Neural progenitor cell (in vitro differentiated cells): ENCODE measurements around the gene SLC17A2. TPM values are rescaled to one million over a fixed set of nuclear protein-coding genes. Genes with fewer than 3 reads are reported as not detected.

Experiments
- DNase-seq: peaks from one replicate; pipeline ENCODE4 v3.0.0-alpha.2; 2016; ENCODE audit warnings: low spot score
- H2AFZ ChIP-seq: fragments of 200-600 bp; sonication (generic); replicated peaks from 2 replicates; pipeline ENCODE4 v1.6.1; 2016; ENCODE audit warnings: antibody characterized with exemption
- H3F3A ChIP-seq: fragments of 200-600 bp; sonication (generic); 2 replicates; pipeline ENCODE4 v1.6.1; 2016; ENCODE audit warnings: antibody characterized with exemption, low read depth
- H3K27ac ChIP-seq: fragments of 200-600 bp; sonication (generic); 2 replicates; pipeline ENCODE4 v1.5.1; 2016; ENCODE audit warnings: mild to moderate bottlenecking
- H3K27me3 ChIP-seq: fragments of 200-600 bp; sonication (generic); 2 replicates; pipeline ENCODE4 v1.6.1; 2016; ENCODE audit warnings: mild to moderate bottlenecking, moderate library complexity
- H3K36me3 ChIP-seq: fragments of 200-600 bp; sonication (generic); 2 replicates; pipeline ENCODE4 v1.5.1; 2016
- H3K4me1 ChIP-seq: fragments of 200-600 bp; sonication (generic); 2 replicates; pipeline ENCODE4 v1.6.1; 2016; ENCODE audit warnings: mixed run types
- H3K4me2 ChIP-seq: fragments of 200-600 bp; sonication (generic); 2 replicates; pipeline ENCODE4 v1.6.1; 2016
- H3K4me3 ChIP-seq: fragments of 200-600 bp; sonication (generic); 2 replicates; pipeline ENCODE4 v1.5.1; 2016
- H3K79me2 ChIP-seq: fragments of 200-600 bp; sonication (generic); 2 replicates; pipeline ENCODE4 v1.6.1; 2016; ENCODE audit warnings: low read depth
- H3K9ac ChIP-seq: fragments of 200-600 bp; sonication (generic); 2 replicates; pipeline ENCODE4 v1.6.1; 2016
- H3K9me3 ChIP-seq: fragments of 200-600 bp; sonication (generic); 2 replicates; pipeline ENCODE4 v1.5.1; 2016; ENCODE audit warnings: low read depth
- H4K20me1 ChIP-seq: fragments of 200-600 bp; sonication (generic); 2 replicates; pipeline ENCODE4 v1.6.1; 2016; ENCODE audit warnings: low read depth
- H3K27ac Mint-ChIP-seq: 3 replicates; pipeline ENCODE4 v1.8.0; 2021; ENCODE audit warnings: mixed read lengths
- H3K27me3 Mint-ChIP-seq: 2 replicates; pipeline ENCODE4 v1.8.0; 2022; ENCODE audit warnings: low read depth, mild to moderate bottlenecking, inconsistent platforms, moderate library complexity, mixed read lengths; ENCODE audit not compliant: insufficient read depth
- H3K36me3 Mint-ChIP-seq: 3 replicates; pipeline ENCODE4 v1.8.0; 2021; ENCODE audit warnings: mixed read lengths
- H3K4me1 Mint-ChIP-seq: 3 replicates; pipeline ENCODE4 v1.8.0; 2021; ENCODE audit warnings: mixed read lengths
- H3K4me3 Mint-ChIP-seq: 3 replicates; pipeline ENCODE4 v1.8.0; 2021; ENCODE audit warnings: mild to moderate bottlenecking, moderate library complexity, mixed read lengths
- H3K9me3 Mint-ChIP-seq: 3 replicates; pipeline ENCODE4 v1.8.0; 2020; ENCODE audit warnings: mixed read lengths
- CTCF ChIP-seq: fragments of 200-600 bp; sonication (generic); IDR thresholded peaks from 2 replicates; pipeline ENCODE4 v1.5.1; 2017; ENCODE audit warnings: antibody characterized with exemption, mild to moderate bottlenecking
- EZH2 ChIP-seq: fragments of 200-600 bp; sonication (generic); IDR thresholded peaks from 2 replicates; pipeline ENCODE4 v1.6.1; 2017; ENCODE audit warnings: antibody characterized with exemption, mild to moderate bottlenecking, moderate library complexity
- EZH2phosphoT487 ChIP-seq: fragments of 200-600 bp; sonication (generic); IDR thresholded peaks from 2 replicates; pipeline ENCODE4 v1.6.1; 2017; ENCODE audit warnings: antibody characterized with exemption
- total RNA-seq: library from RNA; depleted of rRNA; stranded (reverse); fragments of >200 nt; gene quantifications from 2 replicates; pipeline ENCODE4 v1.2.3, GENCODE V29; 2015; ENCODE audit warnings: low replicate concordance

The SLC17A2 gene
- total RNA-seq, 1 donor from 2014 or later, result not detected

GRCh38 chr6:25889877-25890853, 40.3 kb downstream of the SLC17A2 start:
- H3K4me1 Mint-ChIP-seq, result no peaks in the 10 kb centered on the region
- DNase-seq, result peak; percentile 66
- H3K27me3 Mint-ChIP-seq, result no peaks in the 10 kb centered on the region
- no peak overlapping the region for H3K4me3 Mint-ChIP-seq
- Histone ChIP-seq H3K27ac (no peak overlapping the region), H3F3A (no peaks in the 10 kb centered on the region), H3K4me2 (no peak overlapping the region), H3K79me2 (no peaks in the 10 kb centered on the region), H3K9me3 (no peaks in the 10 kb centered on the region), H3K4me3 (no peak overlapping the region), H3K36me3 (no peaks in the 10 kb centered on the region), H3K27me3 (no peaks in the 10 kb centered on the region), H3K9ac (no peak overlapping the region), H4K20me1 (no peaks in the 10 kb centered on the region), H2AFZ (peak overlapping the region; percentile 7), H3K4me1 (no peaks in the 10 kb centered on the region)
- no peaks in the 10 kb centered on the region for H3K36me3 Mint-ChIP-seq
- TF ChIP-seq CTCF (peak; percentile 81), EZH2 (no peak)
- H3K9me3 Mint-ChIP-seq, result no peaks in the 10 kb centered on the region
- H3K27ac Mint-ChIP-seq, result no peak overlapping the region

GRCh38 chr6:25888626-25889025, 41.9 kb downstream of the SLC17A2 start:
- Mint-ChIP-seq H3K36me3 (no peaks in the 10 kb centered on the region), H3K27me3 (no peaks in the 10 kb centered on the region), H3K4me1 (no peaks in the 10 kb centered on the region), H3K27ac (no peak overlapping the region), H3K9me3 (no peaks in the 10 kb centered on the region), H3K4me3 (no peak overlapping the region)
- H3K4me1 ChIP-seq, result no peaks in the 10 kb centered on the region
- H3K9me3 ChIP-seq, result no peaks in the 10 kb centered on the region
- no peaks in the 10 kb centered on the region for H3K27me3 ChIP-seq
- no peak overlapping the region for H3K4me3 ChIP-seq
- H3K9ac ChIP-seq, result no peak overlapping the region
- no peaks in the 10 kb centered on the region for H3F3A ChIP-seq
- no peaks in the 10 kb centered on the region for H3K79me2 ChIP-seq
- no peak overlapping the region for H3K4me2 ChIP-seq
- no peak for TF ChIP-seq EZH2
- TF ChIP-seq CTCF, result no peak
- no peak for TF ChIP-seq EZH2phosphoT487
- no peaks in the 10 kb centered on the region for H4K20me1 ChIP-seq
- H3K36me3 ChIP-seq, result no peaks in the 10 kb centered on the region
- no peak for DNase-seq
- H3K27ac ChIP-seq, result no peak overlapping the region
- no peak overlapping the region for H2AFZ ChIP-seq

GRCh38 chr6:25886066-25886465, 44.4 kb downstream of the SLC17A2 start:
- Histone ChIP-seq H2AFZ (no peak overlapping the region), H3K27me3 (peaks cover 10% of the 10 kb centered on the region), H3K4me1 (no peaks in the 10 kb centered on the region), H3K4me3 (no peak overlapping the region), H3K79me2 (no peaks in the 10 kb centered on the region), H4K20me1 (no peaks in the 10 kb centered on the region), H3K36me3 (no peaks in the 10 kb centered on the region), H3K9me3 (no peaks in the 10 kb centered on the region), H3K9ac (no peak overlapping the region), H3K27ac (no peak overlapping the region), H3K4me2 (no peak overlapping the region), H3F3A (no peaks in the 10 kb centered on the region)
- H3K4me1 Mint-ChIP-seq, result no peaks in the 10 kb centered on the region
- H3K4me3 Mint-ChIP-seq, result no peak overlapping the region
- H3K27ac Mint-ChIP-seq, result no peak overlapping the region
- no peaks in the 10 kb centered on the region for H3K9me3 Mint-ChIP-seq
- H3K27me3 Mint-ChIP-seq, result no peaks in the 10 kb centered on the region
- DNase-seq, result no peak
- no peak for TF ChIP-seq CTCF
- TF ChIP-seq EZH2phosphoT487, result no peak
- no peak for TF ChIP-seq EZH2
- H3K36me3 Mint-ChIP-seq, result no peaks in the 10 kb centered on the region
